ENCODE data around the gene UEVLD. TPM values are rescaled to one million over a fixed set of nuclear protein-coding genes. Genes with fewer than 3 reads are reported as not detected.

UEVLD gene
- total RNA-seq, 4 donors from 2014 or later: 11.8 to 37.3 (median 28.0) TPM

GRCh38 chr11:18524248-18524647 lies 64.3 kb downstream of the UEVLD start:
- H3K4me3 ChIP-seq: no peak overlapping the region
- no peaks in the 10 kb centered on the region for H3K9me3 ChIP-seq
- H3K4me1 ChIP-seq: no peaks in the 10 kb centered on the region
- H3K27ac ChIP-seq: no peak overlapping the region
- intact Hi-C loops (cut with DNase I; ENCODE audit: low total_unique reads): no loop called here
- H3K36me3 ChIP-seq: no peaks in the 10 kb centered on the region
- DNase-seq: no peak
- H3K27me3 ChIP-seq: no peaks in the 10 kb centered on the region
- no peak for TF ChIP-seq CTCF (IDR thresholded peaks at IDR 0.05)
- no peak for TF ChIP-seq POLR2A (IDR thresholded peaks at IDR 0.05)

GRCh38 chr11:18523084-18523483 lies 65.5 kb downstream of the UEVLD start:
- no peaks in the 10 kb centered on the region for H3K4me1 ChIP-seq
- TF ChIP-seq POLR2A (IDR thresholded peaks at IDR 0.05) (no peak), CTCF (IDR thresholded peaks at IDR 0.05) (no peak)
- no peak overlapping the region for H3K4me3 ChIP-seq
- intact Hi-C loops (cut with DNase I; ENCODE audit: low total_unique reads): no loop called here
- H3K27me3 ChIP-seq: no peaks in the 10 kb centered on the region
- H3K36me3 ChIP-seq: no peaks in the 10 kb centered on the region
- H3K27ac ChIP-seq: no peak overlapping the region
- no peak for DNase-seq
- H3K9me3 ChIP-seq: no peaks in the 10 kb centered on the region

GRCh38 chr11:18522388-18522787 lies 66.1 kb downstream of the UEVLD start:
- no peaks in the 10 kb centered on the region for H3K9me3 ChIP-seq
- H3K4me3 ChIP-seq: no peak overlapping the region
- TF ChIP-seq CTCF (IDR thresholded peaks at IDR 0.05) (no peak), POLR2A (IDR thresholded peaks at IDR 0.05) (no peak)
- intact Hi-C loops (cut with DNase I; ENCODE audit: low total_unique reads): no loop called here
- no peaks in the 10 kb centered on the region for H3K4me1 ChIP-seq
- H3K27me3 ChIP-seq: no peaks in the 10 kb centered on the region
- no peak for DNase-seq
- H3K27ac ChIP-seq: no peak overlapping the region
- H3K36me3 ChIP-seq: no peaks in the 10 kb centered on the region

- Histone ChIP-seq H3K4me1 (no peaks in the 10 kb centered on the region), H3K4me3 (no peak overlapping the region), H3K27ac (no peak overlapping the region), H3K36me3 (no peaks in the 10 kb centered on the region), H3K9me3 (no peaks in the 10 kb centered on the region), H3K27me3 (no peaks in the 10 kb centered on the region)
- intact Hi-C loops (cut with DNase I; ENCODE audit: low total_unique reads): no loop called here
- DNase-seq: no peak
- TF ChIP-seq POLR2A (IDR thresholded peaks at IDR 0.05) (no peak), CTCF (IDR thresholded peaks at IDR 0.05) (no peak)
Measured at GRCh38 chr11:18521122-18521521, 67.4 kb downstream of the UEVLD start.

- H3K4me3 ChIP-seq: no peak overlapping the region
Measured at GRCh38 chr11:18502352-18502751, 86.2 kb downstream of the UEVLD start.

More at GRCh38 chr11:18502352-18502751, 86.2 kb downstream of the UEVLD start:
- Histone ChIP-seq H3K36me3 (no peaks in the 10 kb centered on the region), H3K27me3 (no peaks in the 10 kb centered on the region), H3K4me1 (no peaks in the 10 kb centered on the region), H3K9me3 (no peaks in the 10 kb centered on the region), H3K27ac (no peak overlapping the region)
- intact Hi-C loops (cut with DNase I; ENCODE audit: low total_unique reads): no loop called here
- TF ChIP-seq POLR2A (IDR thresholded peaks at IDR 0.05) (no peak), CTCF (IDR thresholded peaks at IDR 0.05) (no peak)
- no peak for DNase-seq
